Calu3 (cell line): ENCODE results near the gene DRAM1. TPM values are rescaled to one million over a fixed set of nuclear protein-coding genes. Genes with fewer than 3 reads are reported as not detected.

ENCODE experiments used
- BruUV-seq: library from RNA; stranded (reverse); fragments of 400-500 nt; replicated peaks from 2 replicates; lab custom pipeline; 2021; lab: Mats Ljungman, UMichigan
- CTCF ChIA-PET: fragments of 300-600 bp; sonication (Branson Sonifier 250); formaldehyde crosslinking; loops from one replicate; lab custom pipeline; 2022; ENCODE audit warnings: antibody characterized with exemption; lab: Charles Lee
- DNase-seq: peaks from one replicate; pipeline ENCODE4 v3.0.0; 2022
- H3K27ac Mint-ChIP-seq: one replicate; pipeline ENCODE4 v1.8.0; 2022; ENCODE audit warnings: mixed read lengths; ENCODE audit not compliant: unreplicated experiment
- H3K27me3 Mint-ChIP-seq: one replicate; pipeline ENCODE4 v1.8.0; 2022; ENCODE audit warnings: mixed read lengths; ENCODE audit not compliant: unreplicated experiment
- H3K36me3 Mint-ChIP-seq: one replicate; pipeline ENCODE4 v1.8.0; 2022; ENCODE audit warnings: mild to moderate bottlenecking, moderate library complexity, mixed read lengths; ENCODE audit not compliant: insufficient read depth, unreplicated experiment
- H3K4me1 Mint-ChIP-seq: one replicate; pipeline ENCODE4 v1.8.0; 2022; ENCODE audit warnings: mild to moderate bottlenecking, low read depth, mixed read lengths; ENCODE audit not compliant: unreplicated experiment
- H3K4me3 Mint-ChIP-seq: one replicate; pipeline ENCODE4 v1.8.0; 2022; ENCODE audit warnings: mild to moderate bottlenecking, low read depth, moderate library complexity, mixed read lengths; ENCODE audit not compliant: unreplicated experiment
- H3K9me3 Mint-ChIP-seq: one replicate; pipeline ENCODE4 v1.8.0; 2022; ENCODE audit warnings: low read depth, mixed read lengths; ENCODE audit not compliant: unreplicated experiment
- intact Hi-C: fragments of 100-400 bp; cut with micrococcal nuclease; formaldehyde crosslinking; loops from one replicate; pipeline ENCODE4 v1.10.0; 2022; ENCODE audit not compliant: unreplicated experiment
- total RNA-seq: library from RNA; stranded (reverse); gene quantifications from 2 replicates; pipeline ENCODE4 v1.2.3, GENCODE V29; 2022
- TF ChIP-seq, protein P1 (sequence below): fragments of 200-600 bp; IDR thresholded peaks from one replicate; pipeline ENCODE4 v1.8.0; 2022; ENCODE audit warnings: antibody characterized with exemption; ENCODE audit not compliant: unreplicated experiment

The DRAM1 gene
- total RNA-seq, 1 experiment from 2014 or later, result 28.1 TPM

GRCh38 chr12:101927999-101928398, 50.6 kb downstream of the DRAM1 start:
- H3K4me1 Mint-ChIP-seq, result no peaks in the 10 kb centered on the region
- intact Hi-C loops, result no loop called here
- no peaks in the 10 kb centered on the region for H3K9me3 Mint-ChIP-seq
- TF ChIP-seq, protein P1, sequence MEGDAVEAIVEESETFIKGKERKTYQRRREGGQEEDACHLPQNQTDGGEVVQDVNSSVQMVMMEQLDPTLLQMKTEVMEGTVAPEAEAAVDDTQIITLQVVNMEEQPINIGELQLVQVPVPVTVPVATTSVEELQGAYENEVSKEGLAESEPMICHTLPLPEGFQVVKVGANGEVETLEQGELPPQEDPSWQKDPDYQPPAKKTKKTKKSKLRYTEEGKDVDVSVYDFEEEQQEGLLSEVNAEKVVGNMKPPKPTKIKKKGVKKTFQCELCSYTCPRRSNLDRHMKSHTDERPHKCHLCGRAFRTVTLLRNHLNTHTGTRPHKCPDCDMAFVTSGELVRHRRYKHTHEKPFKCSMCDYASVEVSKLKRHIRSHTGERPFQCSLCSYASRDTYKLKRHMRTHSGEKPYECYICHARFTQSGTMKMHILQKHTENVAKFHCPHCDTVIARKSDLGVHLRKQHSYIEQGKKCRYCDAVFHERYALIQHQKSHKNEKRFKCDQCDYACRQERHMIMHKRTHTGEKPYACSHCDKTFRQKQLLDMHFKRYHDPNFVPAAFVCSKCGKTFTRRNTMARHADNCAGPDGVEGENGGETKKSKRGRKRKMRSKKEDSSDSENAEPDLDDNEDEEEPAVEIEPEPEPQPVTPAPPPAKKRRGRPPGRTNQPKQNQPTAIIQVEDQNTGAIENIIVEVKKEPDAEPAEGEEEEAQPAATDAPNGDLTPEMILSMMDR, result no peak
- no TSS peak for BruUV-seq
- no peaks in the 10 kb centered on the region for H3K27me3 Mint-ChIP-seq
- H3K27ac Mint-ChIP-seq, result no peak overlapping the region
- no peaks in the 10 kb centered on the region for H3K36me3 Mint-ChIP-seq
- no peak for DNase-seq
- CTCF ChIA-PET, result no interaction called here
- H3K4me3 Mint-ChIP-seq, result no peak overlapping the region

DNA sequence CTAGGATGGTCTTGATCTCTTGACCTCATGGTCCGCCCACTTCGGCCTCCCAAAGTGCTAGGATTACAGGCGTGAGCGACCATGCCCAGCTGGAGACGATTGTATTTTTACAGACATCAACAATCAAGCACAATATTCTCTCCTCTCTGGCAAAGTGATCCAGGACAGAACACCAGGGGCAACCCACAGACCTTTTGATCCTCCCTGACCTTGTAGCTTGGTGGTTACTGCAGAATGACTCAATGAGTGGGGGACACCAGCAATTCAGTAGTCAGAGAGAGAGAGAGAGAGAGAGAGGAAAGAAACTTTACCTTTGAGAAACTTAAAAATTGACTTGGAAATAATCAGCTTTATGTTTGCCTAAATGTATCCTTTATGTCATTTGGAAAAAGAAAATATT, 51.2 kb downstream of the DRAM1 start:
- H3K27me3 Mint-ChIP-seq, result no peaks in the 10 kb centered on the region
- H3K36me3 Mint-ChIP-seq, result no peaks in the 10 kb centered on the region
- no peak for DNase-seq
- no peaks in the 10 kb centered on the region for H3K4me1 Mint-ChIP-seq
- CTCF ChIA-PET, result interaction anchor here (0.7 kb wide), 1 partner anchor 140 kb away, joined by 3 read pairs; no protein-coding TSS in a partner anchor
- no peak overlapping the region for H3K27ac Mint-ChIP-seq
- H3K9me3 Mint-ChIP-seq, result no peaks in the 10 kb centered on the region
- no peak overlapping the region for H3K4me3 Mint-ChIP-seq
- intact Hi-C loops, result no loop called here
- TF ChIP-seq, protein P1, result no peak
- BruUV-seq, result no TSS peak

DNA sequence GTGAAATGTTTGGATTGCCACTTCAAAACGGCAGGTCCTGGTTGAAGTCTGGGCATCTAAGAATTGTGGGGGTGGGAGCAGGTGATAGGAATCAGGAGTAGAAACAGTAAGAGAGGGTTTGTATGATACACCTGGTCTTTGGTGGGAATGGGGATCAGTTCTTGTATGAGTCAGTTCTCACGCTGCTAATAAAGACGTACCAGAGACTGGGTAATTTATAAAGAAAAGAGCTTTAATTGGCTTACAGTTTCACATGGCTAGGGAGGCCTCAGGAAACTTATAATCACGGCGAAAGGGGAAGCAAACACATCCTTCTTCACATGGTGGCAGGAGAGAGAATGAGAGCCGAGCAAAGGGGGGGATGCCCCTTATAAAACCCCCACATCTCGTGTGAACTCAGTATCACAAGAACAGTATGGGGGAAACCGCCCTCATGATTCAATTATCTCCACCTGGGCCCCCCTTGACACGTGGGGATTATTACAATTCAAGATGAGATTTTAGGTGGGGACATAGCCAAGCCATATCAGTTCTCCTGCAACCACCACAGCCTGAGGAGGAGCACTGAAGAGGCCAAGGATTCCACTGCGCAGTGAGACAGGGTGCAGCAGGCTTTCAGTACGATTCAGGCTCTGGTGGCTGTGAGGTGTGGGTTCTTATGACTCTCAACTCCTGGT, 52.1 kb downstream of the DRAM1 start:
- Mint-ChIP-seq H3K36me3 (no peaks in the 10 kb centered on the region), H3K9me3 (no peaks in the 10 kb centered on the region), H3K4me1 (no peaks in the 10 kb centered on the region), H3K4me3 (no peak overlapping the region), H3K27ac (no peak overlapping the region), H3K27me3 (peaks cover 8% of the 10 kb centered on the region)
- CTCF ChIA-PET, result interaction anchor here (0.7 kb wide), 1 partner anchor 139 kb away, joined by 3 read pairs; no protein-coding TSS in a partner anchor
- BruUV-seq, result no TSS peak
- intact Hi-C loops, result loop anchor here (10.0 kb wide), 1 partner anchor 155 kb away; no protein-coding TSS in a partner anchor
- TF ChIP-seq, protein P1, result no peak
- DNase-seq, result no peak

GRCh38 chr12:101931498-101932326, 54.3 kb downstream of the DRAM1 start:
- CTCF ChIA-PET, result no interaction called here
- no peaks in the 10 kb centered on the region for H3K4me1 Mint-ChIP-seq
- H3K9me3 Mint-ChIP-seq, result no peaks in the 10 kb centered on the region
- no peak overlapping the region for H3K27ac Mint-ChIP-seq
- intact Hi-C loops, result loop anchor here (10.0 kb wide), 1 partner anchor 157 kb away; no protein-coding TSS in a partner anchor
- H3K4me3 Mint-ChIP-seq, result no peak overlapping the region
- TF ChIP-seq, protein P1, result no peak
- BruUV-seq, result no TSS peak
- H3K36me3 Mint-ChIP-seq, result no peaks in the 10 kb centered on the region
- H3K27me3 Mint-ChIP-seq, result peaks cover 27% of the 10 kb centered on the region
- no peak for DNase-seq
